DND-41 (cell line): ENCODE data around the gene IGSF9B.

Experiments used
- ATAC-seq: fragments of 200-7000 bp; cut with Tn5 transposase; 3 replicates; pipeline ENCODE4 v1.9.1; 2021; ENCODE audit warnings: low read depth; ENCODE audit not compliant: insufficient read depth
- DNase-seq: peaks from one replicate; pipeline ENCODE4 v3.0.0-alpha.2; 2020
- H2AFZ ChIP-seq: 2 replicates; pipeline ENCODE4 v1.6.0; 2012; ENCODE audit warnings: low read depth, low read length
- H3K27ac ChIP-seq: 2 replicates; pipeline ENCODE4 v1.5.1; 2012; ENCODE audit warnings: low read length, inconsistent platforms
- H3K27me3 ChIP-seq: fragments of 200-600 bp; sonication (generic); 2 replicates; pipeline ENCODE4 v1.6.0; 2012; ENCODE audit warnings: low read length, mild to moderate bottlenecking, inconsistent platforms; ENCODE audit not compliant: insufficient read depth, poor library complexity
- H3K36me3 ChIP-seq: 2 replicates; pipeline ENCODE4 v1.5.1; 2012; ENCODE audit warnings: low read length, inconsistent platforms; ENCODE audit not compliant: insufficient read depth
- H3K4me1 ChIP-seq: 2 replicates; pipeline ENCODE4 v1.5.1; 2012; ENCODE audit warnings: mild to moderate bottlenecking, low read length; ENCODE audit not compliant: insufficient read depth
- H3K4me2 ChIP-seq: 2 replicates; pipeline ENCODE4 v1.6.0; 2012; ENCODE audit warnings: mild to moderate bottlenecking, moderate library complexity, low read length, inconsistent platforms; ENCODE audit not compliant: insufficient read depth
- H3K4me3 ChIP-seq, 2 experiments: fragments of 200-600 bp in 1 of 2; shearing (Covaris generic) in 1 of 2; 2 replicates each; pipeline ENCODE4 v1.5.1; 2012 to 2016; ENCODE audit warnings: inconsistent platforms in 2 of 2, low read length in 2 of 2, mild to moderate bottlenecking in 2 of 2, low read depth in 1 of 2, moderate library complexity in 1 of 2
- H3K79me2 ChIP-seq: 2 replicates; pipeline ENCODE4 v1.6.0; 2012; ENCODE audit warnings: low read length, inconsistent platforms; ENCODE audit not compliant: insufficient read depth
- H3K9ac ChIP-seq: 2 replicates; pipeline ENCODE4 v1.6.0; 2012; ENCODE audit warnings: low read depth, mild to moderate bottlenecking, inconsistent platforms, low read length, moderate library complexity
- H3K9me3 ChIP-seq: 2 replicates; pipeline ENCODE4 v1.5.1; 2012; ENCODE audit warnings: low read length, moderate library complexity, mild to moderate bottlenecking, inconsistent platforms; ENCODE audit not compliant: insufficient read depth, severe bottlenecking
- H4K20me1 ChIP-seq: 2 replicates; pipeline ENCODE4 v1.6.0; 2012; ENCODE audit warnings: low read length; ENCODE audit not compliant: insufficient read depth
- CTCF ChIP-seq: IDR thresholded peaks from 2 replicates; pipeline ENCODE4 v1.5.1; 2012; ENCODE audit warnings: borderline replicate concordance, low read length, moderate library complexity, mild to moderate bottlenecking; ENCODE audit not compliant: poor library complexity, severe bottlenecking; ENCODE audit errors: extremely low read depth
- EZH2 ChIP-seq: IDR thresholded peaks from 3 replicates; pipeline ENCODE4 v1.6.1; 2012; ENCODE audit warnings: borderline replicate concordance, low read depth, mild to moderate bottlenecking, moderate library complexity, low read length, inconsistent platforms; ENCODE audit not compliant: severe bottlenecking

IGSF9B gene

GRCh38 chr11:133950874-133951326 lies 5.9 kb downstream of the IGSF9B start:
- Histone ChIP-seq H3K27ac (no peak overlapping the region), H2AFZ (no peak overlapping the region), H4K20me1 (peaks cover 96% of the 10 kb centered on the region), H3K9me3 (no peaks in the 10 kb centered on the region), H3K4me2 (no peak overlapping the region), H3K4me3 (no peak overlapping the region), H3K36me3 (no peaks in the 10 kb centered on the region), H3K4me1 (peaks cover 55% of the 10 kb centered on the region), H3K27me3 (no peaks in the 10 kb centered on the region), H3K79me2 (peaks cover 32% of the 10 kb centered on the region), H3K9ac (no peak overlapping the region)
- ATAC-seq (no peak), DNase-seq (no peak)
- TF ChIP-seq EZH2 (no peak), CTCF (no peak)

GRCh38 chr11:133950421-133950820 lies 6.3 kb downstream of the IGSF9B start:
- H4K20me1 ChIP-seq, result peaks cover 99% of the 10 kb centered on the region

GRCh38 chr11:133949129-133949528 lies 7.6 kb downstream of the IGSF9B start:
- Histone ChIP-seq H2AFZ (no peak overlapping the region), H3K9ac (no peak overlapping the region), H3K27ac (no peak overlapping the region), H3K4me2 (no peak overlapping the region), H3K79me2 (peaks cover 28% of the 10 kb centered on the region), H3K4me1 (peaks cover 60% of the 10 kb centered on the region), H3K36me3 (peaks cover 3% of the 10 kb centered on the region), H4K20me1 (peaks cover 99% of the 10 kb centered on the region), H3K27me3 (no peaks in the 10 kb centered on the region), H3K9me3 (no peaks in the 10 kb centered on the region), H3K4me3 (no peak overlapping the region)
- ATAC-seq (no peak), DNase-seq (no peak)
- TF ChIP-seq CTCF (no peak), EZH2 (no peak)

More at GRCh38 chr11:133950421-133950820, 6.3 kb downstream of the IGSF9B start:
- TF ChIP-seq CTCF, result no peak
- TF ChIP-seq EZH2, result no peak
- Histone ChIP-seq H3K9me3 (no peaks in the 10 kb centered on the region), H3K4me3 (no peak overlapping the region), H3K9ac (no peak overlapping the region), H2AFZ (no peak overlapping the region), H3K27me3 (no peaks in the 10 kb centered on the region), H3K27ac (no peak overlapping the region), H3K4me1 (peaks cover 56% of the 10 kb centered on the region), H3K36me3 (no peaks in the 10 kb centered on the region), H3K4me2 (no peak overlapping the region), H3K79me2 (peaks cover 31% of the 10 kb centered on the region)
- DNase-seq, result no peak
- ATAC-seq, result no peak

GRCh38 chr11:133948711-133949110 lies 8.1 kb downstream of the IGSF9B start:
- H3K4me3 ChIP-seq, result no peak overlapping the region
- no peak overlapping the region for H3K4me2 ChIP-seq

More at GRCh38 chr11:133948711-133949110, 8.1 kb downstream of the IGSF9B start:
- no peak for DNase-seq
- no peak for ATAC-seq
- TF ChIP-seq EZH2, result no peak
- no peak for TF ChIP-seq CTCF
- H3K4me1 ChIP-seq, result peaks cover 60% of the 10 kb centered on the region
- H3K27ac ChIP-seq, result no peak overlapping the region
- H4K20me1 ChIP-seq, result peaks cover 99% of the 10 kb centered on the region
- H3K27me3 ChIP-seq, result no peaks in the 10 kb centered on the region
- H2AFZ ChIP-seq, result no peak overlapping the region
- H3K9me3 ChIP-seq, result no peaks in the 10 kb centered on the region
- H3K36me3 ChIP-seq, result peaks cover 7% of the 10 kb centered on the region
- H3K9ac ChIP-seq, result no peak overlapping the region
- H3K79me2 ChIP-seq, result peaks cover 24% of the 10 kb centered on the region
